GM21529 (cell line): Measurements from ENCODE around the gene CIB4.
"Not testable (repeated sequence)": the region's sequence is repeated elsewhere in the genome, so short reads cannot be mapped to it uniquely, and the experiment has no call there.

ENCODE experiments used
- ATAC-seq: cut with Tn5 transposase; IDR thresholded peaks from one replicate; pipeline ENCODE4 v1.9.1; 2021; ENCODE audit not compliant: unreplicated experiment

The CIB4 gene

GRCh38 chr2:26572591-26572990 lies 68.6 kb downstream of the CIB4 start:
- ATAC-seq: no peak

GRCh38 chr2:26571316-26571715 lies 69.8 kb downstream of the CIB4 start:
- no peak for ATAC-seq

- no peak for ATAC-seq
Measured at GRCh38 chr2:26570083-26570430, 71.1 kb downstream of the CIB4 start.

GRCh38 chr2:26569216-26570082 lies 71.7 kb downstream of the CIB4 start:
- ATAC-seq: no peak

- ATAC-seq: no peak
Measured at GRCh38 chr2:26568076-26568890, 72.9 kb downstream of the CIB4 start.

- no peak for ATAC-seq
Measured at GRCh38 chr2:26567534-26567933, 73.6 kb downstream of the CIB4 start.

- ATAC-seq: not testable (repeated sequence)
Measured at GRCh38 chr2:26566731-26567130, 74.4 kb downstream of the CIB4 start.

GRCh38 chr2:26566081-26566375 lies 75.1 kb downstream of the CIB4 start:
- ATAC-seq: no peak

- no peak for ATAC-seq
Measured at GRCh38 chr2:26564121-26564644, 77.0 kb downstream of the CIB4 start.

GRCh38 chr2:26563686-26564085 lies 77.5 kb downstream of the CIB4 start:
- no peak for ATAC-seq

- ATAC-seq: no peak
Measured at GRCh38 chr2:26562811-26563645, 78.1 kb downstream of the CIB4 start.

- ATAC-seq: no peak
Measured at GRCh38 chr2:26561918-26562810, 79.0 kb downstream of the CIB4 start.

- ATAC-seq: no peak
Measured at GRCh38 chr2:26561376-26561775, 79.8 kb downstream of the CIB4 start.

- no peak for ATAC-seq
Measured at GRCh38 chr2:26560892-26561291, 80.3 kb downstream of the CIB4 start.

- no peak for ATAC-seq
Measured at GRCh38 chr2:26559556-26559955, 81.6 kb downstream of the CIB4 start.

GRCh38 chr2:26559044-26559405 lies 82.1 kb downstream of the CIB4 start:
- no peak for ATAC-seq

GRCh38 chr2:26558271-26559043 lies 82.7 kb downstream of the CIB4 start:
- ATAC-seq: no peak

GRCh38 chr2:26557244-26557925 lies 83.8 kb downstream of the CIB4 start:
- ATAC-seq: no peak
